Neural cell (in vitro differentiated cells): ENCODE measurements around the gene PHB1. TPM values are rescaled to one million over a fixed set of nuclear protein-coding genes. Genes with fewer than 3 reads are reported as not detected.

Experiments used
- H2AFZ ChIP-seq: fragments of 200-600, 300-800 bp; sonication (generic), shearing (Covaris generic); 2 replicates; pipeline ENCODE4 v1.6.0; 2014; ENCODE audit warnings: low read depth, mild to moderate bottlenecking, antibody characterized with exemption, low read length, moderate library complexity
- H3F3A ChIP-seq: fragments of 200-600 bp; shearing (Covaris generic); 2 replicates; pipeline ENCODE4 v1.6.1; 2016; ENCODE audit warnings: mild to moderate bottlenecking, moderate library complexity, mixed read lengths, antibody characterized with exemption, low read length; ENCODE audit not compliant: insufficient read depth, poor library complexity, severe bottlenecking
- H3K27ac ChIP-seq: fragments of 200-600, 300-800 bp; sonication (generic), shearing (Covaris generic); 2 replicates; pipeline ENCODE4 v1.5.1; 2014; ENCODE audit warnings: mild to moderate bottlenecking, low read length, moderate library complexity
- H3K27me3 ChIP-seq: fragments of 300-800, 200-600 bp; sonication (generic), shearing (Covaris generic); 2 replicates; pipeline ENCODE4 v1.6.0; 2014; ENCODE audit warnings: mild to moderate bottlenecking, low read depth, low read length, moderate library complexity; ENCODE audit not compliant: insufficient read depth
- H3K36me3 ChIP-seq: fragments of 300-800, 200-600 bp; sonication (generic), shearing (Covaris generic); 2 replicates; pipeline ENCODE4 v1.5.1; 2014; ENCODE audit warnings: mild to moderate bottlenecking, antibody characterized with exemption, low read length, moderate library complexity; ENCODE audit not compliant: insufficient read depth
- H3K4me2 ChIP-seq: fragments of 300-800, 200-600 bp; sonication (generic), shearing (Covaris generic); 2 replicates; pipeline ENCODE4 v1.6.0; 2014; ENCODE audit warnings: mild to moderate bottlenecking, low read length
- H3K4me3 ChIP-seq: fragments of 300-800, 200-600 bp; sonication (generic), shearing (Covaris generic); 2 replicates; pipeline ENCODE4 v1.5.1; 2014; ENCODE audit warnings: mild to moderate bottlenecking, low read length, moderate library complexity
- H3K79me2 ChIP-seq: fragments of 200-600 bp; shearing (Covaris generic); replicated peaks from 2 replicates; pipeline ENCODE4 v1.6.0; 2014; ENCODE audit warnings: mild to moderate bottlenecking, low read length, moderate library complexity; ENCODE audit not compliant: insufficient read depth
- H3K9ac ChIP-seq: fragments of 300-800, 200-600 bp; sonication (generic), shearing (Covaris generic); 2 replicates; pipeline ENCODE4 v1.6.1; 2016; ENCODE audit warnings: mild to moderate bottlenecking, low read length, mixed read lengths
- H3K9me2 ChIP-seq: fragments of 200-600 bp; shearing (Covaris generic); 2 replicates; pipeline ENCODE4 v1.6.1; 2016; ENCODE audit warnings: mild to moderate bottlenecking, low read length, mixed read lengths; ENCODE audit not compliant: insufficient read depth
- H3K9me3 ChIP-seq: fragments of 200-600, 300-800 bp; sonication (generic), shearing (Covaris generic); 2 replicates; pipeline ENCODE4 v1.6.1; 2016; ENCODE audit warnings: mild to moderate bottlenecking, mixed run types, low read length, moderate library complexity, mixed read lengths
- H4K20me1 ChIP-seq: fragments of 200-600 bp; shearing (Covaris generic); 2 replicates; pipeline ENCODE4 v1.6.1; 2016; ENCODE audit warnings: mild to moderate bottlenecking, mixed run types; ENCODE audit not compliant: insufficient read depth
- EP300 ChIP-seq: fragments of 450-650 bp; conservative IDR thresholded peaks from 2 replicates; pipeline ENCODE4 v1.6.1; 2014; ENCODE audit warnings: antibody characterized with exemption, mild to moderate bottlenecking, moderate library complexity; ENCODE audit not compliant: poor library complexity, severe bottlenecking
- EZH2 ChIP-seq: fragments of 200-600, 300-800 bp; shearing (Covaris generic), sonication (generic); IDR thresholded peaks from 2 replicates; pipeline ENCODE4 v1.6.1; 2014; ENCODE audit warnings: antibody characterized with exemption, low read length, borderline replicate concordance, mild to moderate bottlenecking; ENCODE audit not compliant: insufficient read depth, poor library complexity, severe bottlenecking
- MXI1 ChIP-seq: fragments of 450-650 bp; conservative IDR thresholded peaks from 2 replicates; pipeline ENCODE4 v1.6.1; 2014; ENCODE audit warnings: antibody characterized with exemption, mild to moderate bottlenecking; ENCODE audit not compliant: poor library complexity, severe bottlenecking
- POLR2AphosphoS5 ChIP-seq: IDR thresholded peaks from 2 replicates; pipeline ENCODE4 v1.6.1; 2012
- RAD21 ChIP-seq: fragments of 450-650 bp; conservative IDR thresholded peaks from 2 replicates; pipeline ENCODE4 v1.6.1; 2014; ENCODE audit warnings: antibody characterized with exemption, mild to moderate bottlenecking, moderate library complexity
- SMC3 ChIP-seq: fragments of 450-650 bp; conservative IDR thresholded peaks from 2 replicates; pipeline ENCODE4 v1.6.1; 2014; ENCODE audit warnings: antibody characterized with exemption, mild to moderate bottlenecking, moderate library complexity; ENCODE audit not compliant: poor library complexity
- TAF1 ChIP-seq: IDR thresholded peaks from 2 replicates; pipeline ENCODE4 v1.6.1; 2012; ENCODE audit warnings: low read depth
- polyA plus RNA-seq: library from polyadenylated mRNA; depleted of rRNA; stranded (reverse); fragments of >200 nt; gene quantifications from 2 replicates; pipeline ENCODE4 v1.2.3, GENCODE V29; 2014
- TF ChIP-seq, protein P1 (sequence below): fragments of 450-650 bp; IDR thresholded peaks from 2 replicates; pipeline ENCODE4 v1.5.1; 2014; ENCODE audit warnings: antibody characterized with exemption, mild to moderate bottlenecking, moderate library complexity; ENCODE audit not compliant: poor library complexity, severe bottlenecking
- TF ChIP-seq, protein P2 (sequence below): IDR thresholded peaks from 2 replicates; pipeline ENCODE4 v1.6.1; 2012; ENCODE audit warnings: borderline replicate concordance

The PHB1 gene
- polyA plus RNA-seq, 1 donor from 2014 or later, result 99.0 TPM

DNA sequence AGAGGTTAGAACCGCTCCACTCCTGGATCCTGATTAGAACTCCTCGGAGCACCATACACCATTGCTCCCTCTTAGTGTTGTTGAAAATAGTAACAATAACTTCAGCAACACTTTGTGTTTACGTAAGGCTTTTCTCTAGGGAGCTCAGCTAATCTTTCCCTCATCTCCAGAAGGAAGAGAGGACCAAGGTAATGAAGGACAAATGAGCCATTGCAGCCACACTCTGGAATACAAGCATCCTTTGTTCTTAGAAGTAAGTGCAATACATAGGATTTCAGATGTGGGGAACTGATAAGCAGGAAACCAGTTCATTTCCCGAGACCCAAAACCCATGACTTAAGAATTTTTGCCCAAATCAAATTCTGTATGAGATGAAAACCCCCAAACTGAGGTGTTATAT lies 29.7 kb downstream of the PHB1 start:
- Histone ChIP-seq H3K4me2 (no peak overlapping the region), H2AFZ (no peak overlapping the region), H3K79me2 (no peaks in the 10 kb centered on the region), H3K36me3 (no peaks in the 10 kb centered on the region), H3K4me3 (no peak overlapping the region), H3K9ac (no peak overlapping the region), H3K27ac (no peak overlapping the region), H3K9me3 (no peaks in the 10 kb centered on the region), H3K9me2 (no peaks in the 10 kb centered on the region), H3F3A (no peaks in the 10 kb centered on the region), H3K27me3 (no peaks in the 10 kb centered on the region), H4K20me1 (no peaks in the 10 kb centered on the region)
- no peak for TF ChIP-seq TAF1
- TF ChIP-seq, protein P1, sequence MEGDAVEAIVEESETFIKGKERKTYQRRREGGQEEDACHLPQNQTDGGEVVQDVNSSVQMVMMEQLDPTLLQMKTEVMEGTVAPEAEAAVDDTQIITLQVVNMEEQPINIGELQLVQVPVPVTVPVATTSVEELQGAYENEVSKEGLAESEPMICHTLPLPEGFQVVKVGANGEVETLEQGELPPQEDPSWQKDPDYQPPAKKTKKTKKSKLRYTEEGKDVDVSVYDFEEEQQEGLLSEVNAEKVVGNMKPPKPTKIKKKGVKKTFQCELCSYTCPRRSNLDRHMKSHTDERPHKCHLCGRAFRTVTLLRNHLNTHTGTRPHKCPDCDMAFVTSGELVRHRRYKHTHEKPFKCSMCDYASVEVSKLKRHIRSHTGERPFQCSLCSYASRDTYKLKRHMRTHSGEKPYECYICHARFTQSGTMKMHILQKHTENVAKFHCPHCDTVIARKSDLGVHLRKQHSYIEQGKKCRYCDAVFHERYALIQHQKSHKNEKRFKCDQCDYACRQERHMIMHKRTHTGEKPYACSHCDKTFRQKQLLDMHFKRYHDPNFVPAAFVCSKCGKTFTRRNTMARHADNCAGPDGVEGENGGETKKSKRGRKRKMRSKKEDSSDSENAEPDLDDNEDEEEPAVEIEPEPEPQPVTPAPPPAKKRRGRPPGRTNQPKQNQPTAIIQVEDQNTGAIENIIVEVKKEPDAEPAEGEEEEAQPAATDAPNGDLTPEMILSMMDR, result no peak
- TF ChIP-seq EP300, result no peak
- TF ChIP-seq SMC3, result no peak
- TF ChIP-seq RAD21, result no peak
- no peak for TF ChIP-seq MXI1
- TF ChIP-seq POLR2AphosphoS5, result no peak
- TF ChIP-seq EZH2, result no peak
- TF ChIP-seq, protein P2, sequence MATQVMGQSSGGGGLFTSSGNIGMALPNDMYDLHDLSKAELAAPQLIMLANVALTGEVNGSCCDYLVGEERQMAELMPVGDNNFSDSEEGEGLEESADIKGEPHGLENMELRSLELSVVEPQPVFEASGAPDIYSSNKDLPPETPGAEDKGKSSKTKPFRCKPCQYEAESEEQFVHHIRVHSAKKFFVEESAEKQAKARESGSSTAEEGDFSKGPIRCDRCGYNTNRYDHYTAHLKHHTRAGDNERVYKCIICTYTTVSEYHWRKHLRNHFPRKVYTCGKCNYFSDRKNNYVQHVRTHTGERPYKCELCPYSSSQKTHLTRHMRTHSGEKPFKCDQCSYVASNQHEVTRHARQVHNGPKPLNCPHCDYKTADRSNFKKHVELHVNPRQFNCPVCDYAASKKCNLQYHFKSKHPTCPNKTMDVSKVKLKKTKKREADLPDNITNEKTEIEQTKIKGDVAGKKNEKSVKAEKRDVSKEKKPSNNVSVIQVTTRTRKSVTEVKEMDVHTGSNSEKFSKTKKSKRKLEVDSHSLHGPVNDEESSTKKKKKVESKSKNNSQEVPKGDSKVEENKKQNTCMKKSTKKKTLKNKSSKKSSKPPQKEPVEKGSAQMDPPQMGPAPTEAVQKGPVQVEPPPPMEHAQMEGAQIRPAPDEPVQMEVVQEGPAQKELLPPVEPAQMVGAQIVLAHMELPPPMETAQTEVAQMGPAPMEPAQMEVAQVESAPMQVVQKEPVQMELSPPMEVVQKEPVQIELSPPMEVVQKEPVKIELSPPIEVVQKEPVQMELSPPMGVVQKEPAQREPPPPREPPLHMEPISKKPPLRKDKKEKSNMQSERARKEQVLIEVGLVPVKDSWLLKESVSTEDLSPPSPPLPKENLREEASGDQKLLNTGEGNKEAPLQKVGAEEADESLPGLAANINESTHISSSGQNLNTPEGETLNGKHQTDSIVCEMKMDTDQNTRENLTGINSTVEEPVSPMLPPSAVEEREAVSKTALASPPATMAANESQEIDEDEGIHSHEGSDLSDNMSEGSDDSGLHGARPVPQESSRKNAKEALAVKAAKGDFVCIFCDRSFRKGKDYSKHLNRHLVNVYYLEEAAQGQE, result no peak

DNA sequence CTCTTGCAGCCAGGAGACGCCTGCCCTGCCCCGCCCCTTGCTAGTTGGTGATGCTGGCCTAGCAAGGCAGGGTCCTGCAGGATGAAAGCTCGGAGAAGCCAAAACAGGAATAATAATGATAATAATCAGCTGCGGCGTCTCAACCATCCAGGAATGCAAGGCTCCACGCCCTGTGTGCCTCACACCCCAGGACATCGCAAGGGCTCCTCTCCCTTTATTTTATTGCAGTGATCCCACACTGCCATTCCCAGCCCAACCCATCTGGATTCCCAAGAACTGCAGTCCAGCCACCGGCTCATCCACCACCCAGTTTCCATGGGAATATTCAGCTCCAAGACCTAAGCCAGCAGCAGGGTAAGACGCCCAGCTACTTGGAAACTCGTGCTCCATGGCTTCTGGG lies 31.6 kb downstream of the PHB1 start:
- Histone ChIP-seq H3K9me3 (no peaks in the 10 kb centered on the region), H3K4me3 (no peak overlapping the region), H3K27ac (no peak overlapping the region), H3K36me3 (no peaks in the 10 kb centered on the region), H3F3A (no peaks in the 10 kb centered on the region), H2AFZ (no peak overlapping the region), H3K9me2 (no peaks in the 10 kb centered on the region), H3K9ac (no peak overlapping the region), H4K20me1 (no peaks in the 10 kb centered on the region), H3K79me2 (no peaks in the 10 kb centered on the region), H3K4me2 (no peak overlapping the region), H3K27me3 (no peaks in the 10 kb centered on the region)
- no peak for TF ChIP-seq TAF1

DNA sequence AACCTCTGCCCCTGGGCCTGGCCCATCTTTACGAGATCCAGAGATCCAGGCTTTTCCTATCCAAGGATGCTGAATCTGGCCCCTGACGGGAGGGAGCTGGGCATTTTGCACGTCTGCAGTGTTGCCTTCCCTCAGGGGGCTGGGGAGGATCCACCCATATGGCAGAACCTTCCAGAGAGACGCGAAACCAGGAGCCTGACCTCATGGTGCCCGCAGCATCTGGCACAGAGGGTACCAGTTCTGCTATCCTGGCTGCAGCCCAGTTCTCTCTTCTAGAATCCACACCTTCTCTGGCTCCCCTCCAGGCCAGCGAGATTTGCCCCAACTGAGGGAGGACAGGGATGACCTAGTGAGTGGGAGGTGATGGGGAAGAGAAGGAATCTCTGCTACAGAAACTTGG lies 32.1 kb downstream of the PHB1 start:
- H2AFZ ChIP-seq, result no peak overlapping the region
- H3K4me3 ChIP-seq, result no peak overlapping the region
- no peaks in the 10 kb centered on the region for H3K79me2 ChIP-seq
- no peak overlapping the region for H3K4me2 ChIP-seq
- H3K27ac ChIP-seq, result no peak overlapping the region
- no peak overlapping the region for H3K9ac ChIP-seq
- no peaks in the 10 kb centered on the region for H3K27me3 ChIP-seq
- H3K36me3 ChIP-seq, result no peaks in the 10 kb centered on the region
- no peaks in the 10 kb centered on the region for H3K9me2 ChIP-seq
- no peak for TF ChIP-seq TAF1
- TF ChIP-seq EZH2, result no peak
- TF ChIP-seq RAD21, result no peak
- TF ChIP-seq POLR2AphosphoS5, result no peak
- no peak for TF ChIP-seq MXI1
- TF ChIP-seq, protein P2, result no peak
- no peak for TF ChIP-seq SMC3
- TF ChIP-seq, protein P1, result no peak
- TF ChIP-seq EP300, result no peak
- H4K20me1 ChIP-seq, result no peaks in the 10 kb centered on the region
- H3K9me3 ChIP-seq, result no peaks in the 10 kb centered on the region
- H3F3A ChIP-seq, result no peaks in the 10 kb centered on the region
